NT2/D1 (cell line): ENCODE data around the gene CCDC60.

Experiments used
- SUZ12 ChIP-seq: IDR thresholded peaks from 2 replicates; pipeline ENCODE4 v1.6.1; 2011; ENCODE audit not compliant: insufficient read length, insufficient read depth; ENCODE audit errors: extremely low read depth
- YY1 ChIP-seq: IDR thresholded peaks from 2 replicates; pipeline ENCODE4 v1.6.1; 2011; ENCODE audit not compliant: insufficient read length, insufficient read depth
- ZNF274 ChIP-seq: IDR thresholded peaks from 2 replicates; pipeline ENCODE4 v1.6.1; 2011; ENCODE audit warnings: mild to moderate bottlenecking, low read depth, low read length

DNA sequence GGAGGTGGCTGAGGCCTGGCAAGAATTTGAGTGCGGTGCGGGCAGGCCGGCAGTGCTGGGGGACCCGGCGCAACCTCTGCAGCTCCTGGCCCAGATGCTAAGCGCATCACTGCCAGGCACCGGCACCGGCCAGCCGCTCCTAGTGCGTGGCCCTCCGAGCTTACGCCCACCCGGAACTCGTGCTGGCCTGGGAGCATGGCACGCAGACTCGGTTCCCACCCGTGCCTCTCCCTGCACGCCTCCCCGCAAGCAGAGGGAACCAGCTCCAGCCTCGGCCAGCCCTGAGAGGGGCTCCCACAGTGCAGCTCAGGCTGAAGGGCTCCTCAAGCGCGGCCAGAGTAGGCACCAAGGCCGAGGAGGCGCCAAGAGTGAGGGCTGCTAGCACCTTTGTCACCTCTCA lies 63.7 kb downstream of the CCDC60 start:
- TF ChIP-seq SUZ12 (no peak), YY1 (no peak), ZNF274 (no peak)
